ENCODE data around the gene CAMK1D.

DNA sequence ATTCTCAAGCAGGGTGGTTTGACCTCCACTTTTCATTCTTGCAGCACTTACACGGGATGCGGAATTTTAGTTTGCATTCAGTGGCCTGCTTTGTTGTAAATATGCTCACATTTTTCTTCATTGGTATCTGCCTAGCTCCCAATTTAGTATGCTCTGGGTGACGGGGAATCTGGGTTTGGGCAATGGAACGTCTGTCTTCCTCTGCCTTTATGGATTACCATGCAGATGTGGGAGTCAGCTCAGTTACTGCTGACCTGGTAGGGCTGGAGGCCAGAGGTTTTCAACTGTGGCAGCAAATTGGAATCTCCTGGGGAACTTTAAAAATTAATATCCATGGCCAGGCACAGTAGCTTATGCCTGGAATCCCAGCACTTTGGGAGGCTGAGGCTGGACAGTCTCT lies 161.6 kb downstream of the CAMK1D start:
- TF ChIP-seq, protein P1, sequence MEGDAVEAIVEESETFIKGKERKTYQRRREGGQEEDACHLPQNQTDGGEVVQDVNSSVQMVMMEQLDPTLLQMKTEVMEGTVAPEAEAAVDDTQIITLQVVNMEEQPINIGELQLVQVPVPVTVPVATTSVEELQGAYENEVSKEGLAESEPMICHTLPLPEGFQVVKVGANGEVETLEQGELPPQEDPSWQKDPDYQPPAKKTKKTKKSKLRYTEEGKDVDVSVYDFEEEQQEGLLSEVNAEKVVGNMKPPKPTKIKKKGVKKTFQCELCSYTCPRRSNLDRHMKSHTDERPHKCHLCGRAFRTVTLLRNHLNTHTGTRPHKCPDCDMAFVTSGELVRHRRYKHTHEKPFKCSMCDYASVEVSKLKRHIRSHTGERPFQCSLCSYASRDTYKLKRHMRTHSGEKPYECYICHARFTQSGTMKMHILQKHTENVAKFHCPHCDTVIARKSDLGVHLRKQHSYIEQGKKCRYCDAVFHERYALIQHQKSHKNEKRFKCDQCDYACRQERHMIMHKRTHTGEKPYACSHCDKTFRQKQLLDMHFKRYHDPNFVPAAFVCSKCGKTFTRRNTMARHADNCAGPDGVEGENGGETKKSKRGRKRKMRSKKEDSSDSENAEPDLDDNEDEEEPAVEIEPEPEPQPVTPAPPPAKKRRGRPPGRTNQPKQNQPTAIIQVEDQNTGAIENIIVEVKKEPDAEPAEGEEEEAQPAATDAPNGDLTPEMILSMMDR (IDR thresholded peaks at IDR 0.05; ENCODE audit: poor library complexity): no peak
- TF ChIP-seq EZH2 (IDR thresholded peaks at IDR 0.05; ENCODE audit: borderline replicate concordance): no peak

Data from hepatocyte (in vitro differentiated cells).